Spleen (tissue), 11 donors: ENCODE measurements around the gene ANP32B. TPM values are rescaled to one million over a fixed set of nuclear protein-coding genes. Genes with fewer than 3 reads are reported as not detected.
A peak's percentile ranks its signal among the peaks of the same experiment; 100 is the strongest.

Experiments
- DNase-seq: peaks from one replicate; pipeline ENCODE4 v3.0.0-alpha.2; 2020
- H3K27ac ChIP-seq, 8 donors: fragments of 200-600 bp; sonication (generic) in 7 of 8; 1 replicate in 4 of 8; 2 replicates in 4 of 8; pipeline versions ENCODE4 v1.5.0 to v1.8.0; 2016 to 2021; ENCODE audit warnings: inconsistent platforms in 4 of 8, mild to moderate bottlenecking in 4 of 8, moderate library complexity in 1 of 8
- H3K27me3 ChIP-seq, 7 donors: fragments of 200-600 bp; sonication (generic) in 6 of 7; replicated peaks in 1 of 7; 1 replicate in 4 of 7; 2 replicates in 3 of 7; pipeline versions ENCODE4 v1.5.0 to v1.8.0; 2016 to 2021; ENCODE audit warnings: inconsistent platforms in 3 of 7, mild to moderate bottlenecking in 1 of 7
- H3K36me3 ChIP-seq, 6 donors: fragments of 200-600 bp; sonication (generic) in 5 of 6; 1 replicate in 4 of 6; 2 replicates in 2 of 6; pipeline versions ENCODE4 v1.5.0 to v1.8.0; 2016 to 2021; ENCODE audit warnings: inconsistent platforms in 2 of 6
- H3K4me1 ChIP-seq, 6 donors: fragments of 200-600 bp; sonication (generic) in 5 of 6; 1 replicate in 3 of 6; 2 replicates in 3 of 6; pipeline versions ENCODE4 v1.5.0 to v1.8.0; 2016 to 2021; ENCODE audit warnings: inconsistent platforms in 3 of 6
- H3K4me3 ChIP-seq, 8 donors: fragments of 200-600 bp; sonication (generic) in 7 of 8; 1 replicate in 4 of 8; 2 replicates in 4 of 8; pipeline versions ENCODE4 v1.5.0 to v1.8.0; 2016 to 2021; ENCODE audit warnings: inconsistent platforms in 4 of 8, mild to moderate bottlenecking in 4 of 8, moderate library complexity in 2 of 8
- H3K9me3 ChIP-seq, 8 donors: fragments of 200-600 bp; sonication (generic) in 7 of 8; 1 replicate in 4 of 8; 2 replicates in 4 of 8; pipeline versions ENCODE4 v1.5.0 to v1.8.0; 2016 to 2021; ENCODE audit warnings: inconsistent platforms in 4 of 8
- CTCF ChIP-seq, 11 experiments: fragments of 200-600 bp in 7 of 11; fragments of 450-650 bp in 4 of 11; sonication (generic) in 4 of 11; IDR thresholded peaks in 8 of 11; conservative IDR thresholded peaks in 3 of 11; 1 replicate in 7 of 11; 2 replicates in 4 of 11; pipeline versions ENCODE4 v1.4.0 to v1.8.0; 2016 to 2021; ENCODE audit warnings: antibody characterized with exemption in 11 of 11, inconsistent platforms in 4 of 11, mild to moderate bottlenecking in 1 of 11
- POLR2A ChIP-seq, 3 donors: fragments of 450-650 bp; IDR thresholded peaks; one replicate each; pipeline ENCODE4 v1.5.1; 2017; ENCODE audit warnings: antibody characterized with exemption in 3 of 3, mild to moderate bottlenecking in 1 of 3
- POLR2AphosphoS5 ChIP-seq, 3 donors: sonication (generic); formaldehyde crosslinking; IDR thresholded peaks; one replicate each; pipeline ENCODE4 v1.5.1; 2017; ENCODE audit warnings: antibody characterized with exemption in 3 of 3
- WGBS, 5 donors: extraction: QIAGEN DNeasy Blood & Tissue Kit in 3 of 5; methylation state at CpG; one replicate each; pipeline versions ENCODE4 v1.1.5 to v1.1.7; 2013 to 2018; 5-methylcytosine and 5-hydroxymethylcytosine counted together
- intact Hi-C: fragments of 100-400 bp; cut with DNase I; formaldehyde crosslinking; loops from one replicate; pipeline ENCODE4 v1.15.0; 2023; ENCODE audit warnings: low total_unique reads
- polyA plus RNA-seq, 3 donors: library from polyadenylated mRNA; stranded (reverse); fragments of 200-250 nt; gene quantifications; one replicate each; pipeline ENCODE4 v1.2.1, GENCODE V29; 2013
- total RNA-seq, 7 donors: library from RNA; depleted of rRNA in 3 of 7; stranded (reverse); fragments of >200 nt in 3 of 7; fragmentation: NEBNext Ultra II Directional in 4 of 7; extraction: Animal tissue kit (Norgen Biotek cat#: 25700) in 4 of 7; gene quantifications; one replicate each; pipeline versions ENCODE4 v1.1.0 to v1.2.1, GENCODE V29; 2016 to 2021
- donor health status: healthy with polysubstance abuse.
- donor health status: DM: no; HTN: no; CAD: no; lungs with moderate emphysema.
- donor health status: DM: no; HTN: no; CAD: no.
- donor health status: Bipolar disorder and iron deficiency.
- donor health status: healthy.
- donor health status: DM: no; HTN: no; CAD: no.
- donor health status: DM: yes; HTN: yes; CAD: no.

The ANP32B gene
- total and polyA plus RNA-seq, 10 donors: 39.1 to 156 (median 113) TPM

DNA sequence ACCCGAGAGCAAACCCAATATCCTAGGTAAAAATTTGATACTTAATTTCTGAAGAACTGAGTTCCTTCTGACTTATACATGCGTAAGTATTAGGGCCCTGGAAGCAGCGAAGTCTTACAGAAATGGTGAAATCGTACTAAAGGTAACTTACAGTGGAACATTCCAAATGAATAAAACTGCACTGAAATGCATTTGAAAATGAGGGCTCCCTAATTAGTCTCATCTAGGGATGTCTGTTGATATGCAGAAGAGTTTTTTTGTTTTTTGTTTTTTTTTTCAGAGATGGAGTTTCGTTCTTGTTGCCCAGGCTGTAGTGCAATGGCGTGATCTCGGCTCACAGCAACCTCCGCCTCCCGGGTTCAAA, 63.0 kb downstream of the ANP32B start:
- Histone ChIP-seq H3K4me1 (peaks cover 0 to 56% (median 28%) of the 10 kb centered on the region in 6 donors), H3K9me3 (no peaks in the 10 kb centered on the region), H3K27me3 (no peaks in the 10 kb centered on the region), H3K36me3 (peaks cover 0 to 4% (median 0%) of the 10 kb centered on the region in 6 donors), H3K27ac (peak overlapping the region in 2 of 8 donors; percentile 73 to 80), H3K4me3 (peak overlapping the region in 6 of 8 donors; percentile 22 to 60 (median 28))
- DNase-seq: no peak
- TF ChIP-seq CTCF (IDR thresholded peaks at IDR 0.05 in 8 of 11, conservative IDR thresholded peaks at IDR 0.05 in 3 of 11): no peak
- no peak for TF ChIP-seq POLR2AphosphoS5 (IDR thresholded peaks at IDR 0.05)
- no peak for TF ChIP-seq POLR2A (IDR thresholded peaks at IDR 0.05)
- intact Hi-C loops: no loop called here
- 85 to 94% (median 88%) methylated on average over 9 of the region's 9 CpGs for WGBS, 5 donors

- no peak for TF ChIP-seq CTCF (IDR thresholded peaks at IDR 0.05 in 8 of 11, conservative IDR thresholded peaks at IDR 0.05 in 3 of 11)
- TF ChIP-seq POLR2A (IDR thresholded peaks at IDR 0.05): no peak
- no peak for TF ChIP-seq POLR2AphosphoS5 (IDR thresholded peaks at IDR 0.05)
- no peak overlapping the region for H3K27ac ChIP-seq
- no peaks in the 10 kb centered on the region for H3K9me3 ChIP-seq
- intact Hi-C loops: no loop called here
- WGBS, 5 donors: 52 to 75% (median 66%) methylated on average over 5 of the region's 5 CpGs
- H3K4me1 ChIP-seq: peaks cover 0 to 56% (median 28%) of the 10 kb centered on the region in 6 donors
- H3K4me3 ChIP-seq: peak overlapping the region in 1 of 8 donors; percentile 60
- H3K36me3 ChIP-seq: peaks cover 0 to 4% (median 0%) of the 10 kb centered on the region in 6 donors
- H3K27me3 ChIP-seq: no peaks in the 10 kb centered on the region
- no peak for DNase-seq
These were observed 63.9 kb downstream of the ANP32B start for GRCh38 chr9:98047002-98047401.

DNA sequence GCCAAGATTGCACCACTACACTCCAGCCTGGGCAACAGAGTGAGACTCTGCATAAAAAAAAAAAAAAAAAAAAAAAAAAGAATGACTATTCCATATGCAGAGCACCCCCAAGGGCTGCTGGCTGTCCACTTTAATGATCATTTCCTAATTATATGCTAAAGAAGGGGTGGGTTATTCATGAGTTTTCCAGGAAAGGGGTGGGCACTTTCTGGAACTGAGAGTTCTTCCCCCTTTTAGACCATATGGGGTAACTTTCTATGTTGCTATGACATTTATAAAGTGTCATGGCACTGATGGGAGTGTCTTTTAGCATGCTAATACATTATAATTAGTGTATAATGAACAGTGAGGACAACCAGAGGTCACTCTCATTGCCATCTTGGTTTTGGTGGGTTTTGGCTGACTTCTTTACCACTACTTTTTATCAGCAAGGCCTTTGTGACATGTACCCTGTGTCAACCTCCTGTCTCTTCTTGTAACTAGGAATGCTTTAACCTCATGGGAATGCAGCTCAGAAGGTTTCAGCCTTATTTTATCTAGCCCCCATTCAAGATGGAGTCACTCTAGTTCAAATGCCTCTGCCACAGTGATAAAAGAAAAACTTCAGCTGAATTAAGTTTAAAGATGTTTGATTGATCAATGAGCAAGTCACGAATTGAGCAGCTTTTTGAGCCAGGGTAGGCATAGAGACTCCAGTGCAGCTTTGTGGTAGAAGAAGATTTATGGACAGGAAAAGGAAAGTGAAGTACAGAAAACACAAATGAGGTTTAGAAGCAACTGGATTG, 66.3 kb downstream of the ANP32B start:
- no peak for DNase-seq
- 38 to 58% (median 41%) methylated on average over 1 of the region's 1 CpG for WGBS, 5 donors
- no peaks in the 10 kb centered on the region for H3K9me3 ChIP-seq
- no peaks in the 10 kb centered on the region for H3K27me3 ChIP-seq
- no peak for TF ChIP-seq POLR2A (IDR thresholded peaks at IDR 0.05)
- no peak overlapping the region for H3K27ac ChIP-seq
- intact Hi-C loops: no loop called here
- H3K36me3 ChIP-seq: peaks cover 0 to 8% (median 0%) of the 10 kb centered on the region in 6 donors
- peaks cover 0 to 43% (median 23%) of the 10 kb centered on the region in 6 donors for H3K4me1 ChIP-seq
- H3K4me3 ChIP-seq: no peak overlapping the region

GRCh38 chr9:98050351-98050750, 67.2 kb downstream of the ANP32B start:
- intact Hi-C loops: no loop called here
- TF ChIP-seq POLR2AphosphoS5 (IDR thresholded peaks at IDR 0.05): no peak
- TF ChIP-seq POLR2A (IDR thresholded peaks at IDR 0.05): no peak
- TF ChIP-seq CTCF (IDR thresholded peaks at IDR 0.05 in 8 of 11, conservative IDR thresholded peaks at IDR 0.05 in 3 of 11): no peak
- H3K36me3 ChIP-seq: peaks cover 0 to 8% (median 0%) of the 10 kb centered on the region in 6 donors
- no peak overlapping the region for H3K27ac ChIP-seq
- no peaks in the 10 kb centered on the region for H3K27me3 ChIP-seq
- DNase-seq: no peak
- no peaks in the 10 kb centered on the region for H3K9me3 ChIP-seq
- peaks cover 0 to 34% (median 14%) of the 10 kb centered on the region in 6 donors for H3K4me1 ChIP-seq
- WGBS, 5 donors: 87 to 99% (median 95%) methylated on average over 4 of the region's 4 CpGs
- H3K4me3 ChIP-seq: no peak overlapping the region
